ENCODE data around the gene DDX10. TPM values are rescaled to one million over a fixed set of nuclear protein-coding genes. Genes with fewer than 3 reads are reported as not detected.

The DDX10 gene
- polyA plus RNA-seq, 1 donor (not counting 4 experiments of a cell fraction or from before 2014, with no cell fraction given) = 32.3 TPM

GRCh38 chr11:108694846-108695245, 30.0 kb downstream of the DDX10 start:
- Histone ChIP-seq H2AFZ (ENCODE audit: control insufficient read depth, low read length) (no peak overlapping the region), H4K20me1 (ENCODE audit: control insufficient read depth, extremely low read depth, insufficient read depth, low read length) (no peaks in the 10 kb centered on the region), H3K27me3 (ENCODE audit: control insufficient read depth, extremely low read depth, insufficient read depth, low read length) (no peaks in the 10 kb centered on the region), H3K4me2 (ENCODE audit: control insufficient read depth, extremely low read depth, insufficient read depth, low read depth, low read length) (no peak overlapping the region), H3K36me3 (ENCODE audit: control insufficient read depth in 2 of 2, extremely low read depth in 1 of 2, insufficient read depth in 2 of 2, low read length in 2 of 2) (peaks cover 6 to 9% of the 10 kb centered on the region in 2 experiments), H3K79me2 (ENCODE audit: control insufficient read depth, insufficient read depth, low read length) (no peaks in the 10 kb centered on the region), H3K9ac (ENCODE audit: control insufficient read depth, extremely low read depth, insufficient read depth, low read length) (no peak overlapping the region), H3K4me3 (ENCODE audit: control insufficient read depth in 2 of 3, extremely low read depth in 1 of 3, insufficient read depth in 2 of 3, low read depth in 1 of 3, low read length in 3 of 3) (no peak overlapping the region), H3K9me3 (ENCODE audit: control insufficient read depth, low read depth, low read length) (no peaks in the 10 kb centered on the region), H3K27ac (ENCODE audit: control insufficient read depth, insufficient read depth, low read length) (no peak overlapping the region), H3K9me1 (ENCODE audit: control insufficient read depth, extremely low read depth, insufficient read depth, low read length) (no peaks in the 10 kb centered on the region), H3K4me1 (ENCODE audit: control insufficient read depth, extremely low read depth, insufficient read depth, low read length) (peaks cover 27% of the 10 kb centered on the region)
- FAIRE-seq = peak; percentile 56
- dilution Hi-C loops (cut with MboI; ENCODE audit: extremely low pct_ligation_motif_present, low sequenced_read_pairs) = no loop called here
- DNase-seq (ENCODE audit: low read depth, low spot score) = no peak
- TF ChIP-seq CTCF (optimal IDR thresholded peaks at IDR 0.05 in 1 of 3, IDR thresholded peaks at IDR 0.05 in 1 of 3, conservative IDR thresholded peaks at IDR 0.05 in 1 of 3; ENCODE audit: extremely low read depth in 1 of 3, insufficient read depth in 2 of 3, low read length in 3 of 3) = no peak
- TF ChIP-seq EZH2 (IDR thresholded peaks at IDR 0.05; ENCODE audit: low read length) = no peak

DNA sequence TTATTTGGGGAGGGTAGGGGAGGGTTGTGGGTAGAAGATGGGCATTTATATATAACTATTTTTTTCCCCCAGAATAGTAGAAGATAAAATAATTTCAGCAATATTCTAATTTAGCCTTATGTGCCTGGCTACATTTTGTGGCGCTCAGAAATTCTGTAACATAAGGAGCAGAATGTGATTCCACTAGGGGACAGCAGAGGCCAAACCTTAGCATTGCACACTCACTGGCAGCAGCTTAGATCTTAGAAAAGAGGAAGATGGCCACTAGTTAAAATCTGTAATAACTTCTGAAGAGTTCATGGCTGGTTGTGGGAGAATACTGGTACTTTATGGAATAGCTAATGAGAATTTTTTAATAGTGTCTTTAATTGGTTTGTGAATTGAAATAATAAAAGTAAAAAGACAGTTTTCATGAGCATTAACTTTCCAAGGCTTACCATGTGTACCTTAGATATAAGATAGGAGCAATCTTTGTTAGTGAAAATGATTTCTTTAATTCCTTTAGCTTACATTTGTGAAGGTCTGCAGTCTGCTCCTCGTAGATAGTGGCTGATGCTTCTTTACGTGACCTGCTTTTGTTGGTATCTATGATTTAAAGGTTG, 33.1 kb downstream of the DDX10 start:
- Histone ChIP-seq H3K9me3 (ENCODE audit: control insufficient read depth, low read depth, low read length) (no peaks in the 10 kb centered on the region), H3K4me2 (ENCODE audit: control insufficient read depth, extremely low read depth, insufficient read depth, low read depth, low read length) (peak overlapping the region; percentile 87), H4K20me1 (ENCODE audit: control insufficient read depth, extremely low read depth, insufficient read depth, low read length) (no peaks in the 10 kb centered on the region), H3K4me1 (ENCODE audit: control insufficient read depth, extremely low read depth, insufficient read depth, low read length) (peaks cover 27% of the 10 kb centered on the region), H3K79me2 (ENCODE audit: control insufficient read depth, insufficient read depth, low read length) (no peaks in the 10 kb centered on the region), H3K27me3 (ENCODE audit: control insufficient read depth, extremely low read depth, insufficient read depth, low read length) (no peaks in the 10 kb centered on the region), H2AFZ (ENCODE audit: control insufficient read depth, low read length) (peak overlapping the region; percentile 19), H3K27ac (ENCODE audit: control insufficient read depth, insufficient read depth, low read length) (peak overlapping the region; percentile 89), H3K4me3 (ENCODE audit: control insufficient read depth in 2 of 3, extremely low read depth in 1 of 3, insufficient read depth in 2 of 3, low read depth in 1 of 3, low read length in 3 of 3) (peak overlapping the region in 2 of 3 experiments; percentile 19 to 47), H3K9me1 (ENCODE audit: control insufficient read depth, extremely low read depth, insufficient read depth, low read length) (no peaks in the 10 kb centered on the region), H3K9ac (ENCODE audit: control insufficient read depth, extremely low read depth, insufficient read depth, low read length) (peak overlapping the region; percentile 68), H3K36me3 (ENCODE audit: control insufficient read depth in 2 of 2, extremely low read depth in 1 of 2, insufficient read depth in 2 of 2, low read length in 2 of 2) (peaks cover 0 to 7% of the 10 kb centered on the region in 2 experiments)
- dilution Hi-C loops (cut with MboI; ENCODE audit: extremely low pct_ligation_motif_present, low sequenced_read_pairs) = no loop called here
- FAIRE-seq (peak; percentile 9), DNase-seq (ENCODE audit: low read depth, low spot score) (peak; percentile 25)
- peak; percentile 85 to 93 (median 91) for TF ChIP-seq CTCF (optimal IDR thresholded peaks at IDR 0.05 in 1 of 3, IDR thresholded peaks at IDR 0.05 in 1 of 3, conservative IDR thresholded peaks at IDR 0.05 in 1 of 3; ENCODE audit: extremely low read depth in 1 of 3, insufficient read depth in 2 of 3, low read length in 3 of 3)
- TF ChIP-seq EZH2 (IDR thresholded peaks at IDR 0.05; ENCODE audit: low read length) = no peak
